ENCODE data around the gene RHBG. TPM values are rescaled to one million over a fixed set of nuclear protein-coding genes. Genes with fewer than 3 reads are reported as not detected.
"Not testable (repeated sequence)": the region's sequence is repeated elsewhere in the genome, so short reads cannot be mapped to it uniquely, and the experiment has no call there.

RHBG gene
- total RNA-seq, 4 donors from 2014 or later = not detected

- no peak for TF ChIP-seq POLR2A (IDR thresholded peaks at IDR 0.05)
- TF ChIP-seq, protein P1, sequence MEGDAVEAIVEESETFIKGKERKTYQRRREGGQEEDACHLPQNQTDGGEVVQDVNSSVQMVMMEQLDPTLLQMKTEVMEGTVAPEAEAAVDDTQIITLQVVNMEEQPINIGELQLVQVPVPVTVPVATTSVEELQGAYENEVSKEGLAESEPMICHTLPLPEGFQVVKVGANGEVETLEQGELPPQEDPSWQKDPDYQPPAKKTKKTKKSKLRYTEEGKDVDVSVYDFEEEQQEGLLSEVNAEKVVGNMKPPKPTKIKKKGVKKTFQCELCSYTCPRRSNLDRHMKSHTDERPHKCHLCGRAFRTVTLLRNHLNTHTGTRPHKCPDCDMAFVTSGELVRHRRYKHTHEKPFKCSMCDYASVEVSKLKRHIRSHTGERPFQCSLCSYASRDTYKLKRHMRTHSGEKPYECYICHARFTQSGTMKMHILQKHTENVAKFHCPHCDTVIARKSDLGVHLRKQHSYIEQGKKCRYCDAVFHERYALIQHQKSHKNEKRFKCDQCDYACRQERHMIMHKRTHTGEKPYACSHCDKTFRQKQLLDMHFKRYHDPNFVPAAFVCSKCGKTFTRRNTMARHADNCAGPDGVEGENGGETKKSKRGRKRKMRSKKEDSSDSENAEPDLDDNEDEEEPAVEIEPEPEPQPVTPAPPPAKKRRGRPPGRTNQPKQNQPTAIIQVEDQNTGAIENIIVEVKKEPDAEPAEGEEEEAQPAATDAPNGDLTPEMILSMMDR (IDR thresholded peaks at IDR 0.05) = no peak
- 83 to 92% methylated on average over 3 of the region's 3 CpGs for WGBS, 2 donors
- intact Hi-C loops (cut with DNase I) = no loop called here
Measured at GRCh38 chr1:156344409-156344808, 24.6 kb upstream of the RHBG start.

DNA sequence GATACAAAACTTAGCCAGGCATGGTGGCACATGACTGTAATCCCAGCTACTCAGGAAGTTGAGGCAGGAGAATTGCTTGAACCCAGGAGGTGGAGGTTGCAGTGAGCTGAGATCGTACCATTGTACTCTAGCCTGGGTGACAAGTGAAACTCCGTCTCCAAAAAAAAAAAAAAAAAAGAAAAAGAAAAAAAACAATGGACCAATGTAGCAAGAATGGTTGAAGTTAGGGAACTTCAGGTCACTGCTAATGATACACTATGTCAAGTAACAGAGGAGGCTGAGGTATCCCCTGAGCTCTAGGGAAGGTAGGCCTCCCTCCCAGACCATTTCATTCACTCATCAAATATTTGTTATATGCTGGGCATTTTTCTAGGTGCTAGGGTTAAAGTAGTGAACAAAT, 23.0 kb upstream of the RHBG start:
- WGBS, 2 donors = 83 to 92% methylated on average over 2 of the region's 2 CpGs
- intact Hi-C loops (cut with DNase I) = not testable (repeated sequence)

More at GRCh38 chr1:156344409-156344808, 24.6 kb upstream of the RHBG start:
- Histone ChIP-seq H3K4me3 (replicated peaks in 1 of 3) (no peak overlapping the region), H3K27me3 (no peaks in the 10 kb centered on the region), H3K27ac (no peak overlapping the region), H3K4me1 (no peaks in the 10 kb centered on the region), H3K36me3 (no peaks in the 10 kb centered on the region), H3K9me3 (no peaks in the 10 kb centered on the region)
- no peak for DNase-seq

DNA sequence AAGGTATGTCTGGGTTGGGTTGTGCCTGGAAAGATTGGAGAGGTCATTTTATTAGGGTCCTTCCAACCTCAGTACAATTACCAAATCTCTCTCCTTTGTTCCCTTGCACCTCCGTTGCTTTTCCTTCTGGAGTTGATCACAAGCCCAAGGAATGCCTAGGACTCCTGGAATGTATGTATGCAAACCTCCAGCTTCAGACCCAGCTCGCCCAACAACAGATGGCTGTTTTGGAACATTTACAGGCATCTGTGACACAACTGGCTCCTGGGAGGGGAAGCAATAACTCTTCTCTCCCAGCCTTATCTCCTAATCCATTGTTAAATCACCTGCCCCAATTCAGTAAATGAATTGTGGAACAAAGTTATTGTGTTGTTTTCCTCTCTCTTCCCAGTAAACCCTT, 22.4 kb upstream of the RHBG start:
- H3K27ac ChIP-seq = no peak overlapping the region
- TF ChIP-seq POLR2A (IDR thresholded peaks at IDR 0.05) = no peak
- TF ChIP-seq, protein P1 (IDR thresholded peaks at IDR 0.05) = no peak
- intact Hi-C loops (cut with DNase I) = no loop called here
- H3K36me3 ChIP-seq = no peaks in the 10 kb centered on the region
- H3K27me3 ChIP-seq = no peaks in the 10 kb centered on the region
- no peak overlapping the region for H3K4me3 ChIP-seq (replicated peaks in 1 of 3)
- H3K4me1 ChIP-seq = no peaks in the 10 kb centered on the region
- DNase-seq = no peak
- 51 to 73% methylated on average over 2 of the region's 2 CpGs for WGBS, 2 donors
- H3K9me3 ChIP-seq = no peaks in the 10 kb centered on the region

More for the DNA sequence above, 23.0 kb upstream of the RHBG start:
- H3K4me1 ChIP-seq; DNase-seq; H3K4me3 ChIP-seq (replicated peaks in 1 of 3); H3K27me3 ChIP-seq; H3K9me3 ChIP-seq; H3K36me3 ChIP-seq; H3K27ac ChIP-seq: not testable (repeated sequence)

GRCh38 chr1:156347331-156347730, 21.7 kb upstream of the RHBG start:
- H3K36me3 ChIP-seq = no peaks in the 10 kb centered on the region
- H3K4me3 ChIP-seq (replicated peaks in 1 of 3) = no peak overlapping the region
- TF ChIP-seq, protein P1 (IDR thresholded peaks at IDR 0.05) = no peak
- TF ChIP-seq POLR2A (IDR thresholded peaks at IDR 0.05) = no peak
- 75 to 81% methylated on average over 4 of the region's 4 CpGs for WGBS, 2 donors
- H3K27me3 ChIP-seq = no peaks in the 10 kb centered on the region
- no peaks in the 10 kb centered on the region for H3K9me3 ChIP-seq
- intact Hi-C loops (cut with DNase I) = no loop called here
- DNase-seq = no peak
- H3K4me1 ChIP-seq = no peaks in the 10 kb centered on the region
- H3K27ac ChIP-seq = no peak overlapping the region

- H3K36me3 ChIP-seq; DNase-seq; intact Hi-C loops (cut with DNase I); H3K4me3 ChIP-seq (replicated peaks in 1 of 3); H3K4me1 ChIP-seq; H3K27me3 ChIP-seq; H3K27ac ChIP-seq; H3K9me3 ChIP-seq: not testable (repeated sequence)
- 91 to 92% methylated on average over 13 of the region's 13 CpGs for WGBS, 2 donors
Measured at GRCh38 chr1:156352481-156352880, 16.5 kb upstream of the RHBG start.

- TF ChIP-seq POLR2A (IDR thresholded peaks at IDR 0.05) = no peak
- TF ChIP-seq, protein P1 (IDR thresholded peaks at IDR 0.05) = no peak
- Histone ChIP-seq H3K4me1 (peaks cover 0 to 6% of the 10 kb centered on the region in 2 donors), H3K27me3 (no peaks in the 10 kb centered on the region), H3K36me3 (no peaks in the 10 kb centered on the region), H3K9me3 (no peaks in the 10 kb centered on the region), H3K27ac (no peak overlapping the region), H3K4me3 (replicated peaks in 1 of 3) (no peak overlapping the region)
- peak; percentile 47 to 48 for DNase-seq
- WGBS, 2 donors = 17 to 21% methylated on average over 6 of the region's 6 CpGs
- intact Hi-C loops (cut with DNase I) = no loop called here
Measured at GRCh38 chr1:156356262-156356874, 12.6 kb upstream of the RHBG start.
